Progenitor cell of endocrine pancreas (in vitro differentiated cells): ENCODE measurements around the gene LRMDA. TPM values are rescaled to one million over a fixed set of nuclear protein-coding genes. Genes with fewer than 3 reads are reported as not detected.

Source experiments
- DNase-seq: peaks from one replicate; pipeline ENCODE4 v3.0.0; 2021; ENCODE audit warnings: low spot score; ENCODE audit not compliant: unreplicated experiment
- H3K27ac Mint-ChIP-seq: 2 replicates; pipeline ENCODE4 v1.8.0; 2021; ENCODE audit warnings: mild to moderate bottlenecking, moderate library complexity, mixed read lengths
- H3K27me3 Mint-ChIP-seq: 2 replicates; pipeline ENCODE4 v1.8.0; 2021; ENCODE audit warnings: mixed read lengths
- H3K36me3 Mint-ChIP-seq: 2 replicates; pipeline ENCODE4 v1.8.0; 2022; ENCODE audit warnings: mixed read lengths; ENCODE audit not compliant: insufficient read depth
- H3K4me1 Mint-ChIP-seq: 2 replicates; pipeline ENCODE4 v1.8.0; 2021; ENCODE audit warnings: low read depth, mixed read lengths
- H3K4me3 Mint-ChIP-seq: 2 replicates; pipeline ENCODE4 v1.8.0; 2021; ENCODE audit warnings: low read depth, mild to moderate bottlenecking, moderate library complexity, mixed read lengths
- H3K9me3 Mint-ChIP-seq: 2 replicates; pipeline ENCODE4 v1.8.0; 2021; ENCODE audit warnings: low read depth, mixed read lengths
- CTCF ChIP-seq: fragments of 200-600 bp; sonication (generic); IDR thresholded peaks from one replicate; pipeline ENCODE4 v1.5.0; 2021; ENCODE audit warnings: antibody characterized with exemption, mild to moderate bottlenecking; ENCODE audit not compliant: unreplicated experiment
- total RNA-seq: library from RNA; stranded (reverse); gene quantifications from 2 replicates; pipeline ENCODE4 v1.2.1, GENCODE V29; 2021

Gene LRMDA
- total RNA-seq, 1 donor from 2014 or later, result 6.5 TPM

GRCh38 chr10:76454506-76455140 is 1023.2 kb downstream of the LRMDA start:
- no peak for TF ChIP-seq CTCF
- peaks cover 7% of the 10 kb centered on the region for H3K9me3 Mint-ChIP-seq
- DNase-seq, result no peak

GRCh38 chr10:76456197-76456596 is 1024.8 kb downstream of the LRMDA start:
- Mint-ChIP-seq H3K4me1 (no peaks in the 10 kb centered on the region), H3K27ac (no peak overlapping the region), H3K27me3 (no peaks in the 10 kb centered on the region), H3K9me3 (peaks cover 7% of the 10 kb centered on the region), H3K36me3 (no peaks in the 10 kb centered on the region), H3K4me3 (no peak overlapping the region)
- no peak for TF ChIP-seq CTCF
- DNase-seq, result no peak

More at GRCh38 chr10:76454506-76455140, 1023.2 kb downstream of the LRMDA start:
- no peaks in the 10 kb centered on the region for H3K27me3 Mint-ChIP-seq
- no peaks in the 10 kb centered on the region for H3K4me1 Mint-ChIP-seq
- H3K36me3 Mint-ChIP-seq, result no peaks in the 10 kb centered on the region
- H3K4me3 Mint-ChIP-seq, result no peak overlapping the region
- H3K27ac Mint-ChIP-seq, result no peak overlapping the region

GRCh38 chr10:76459016-76459730 is 1027.7 kb downstream of the LRMDA start:
- Mint-ChIP-seq H3K27me3 (no peaks in the 10 kb centered on the region), H3K4me3 (no peak overlapping the region), H3K27ac (no peak overlapping the region), H3K9me3 (peaks cover 7% of the 10 kb centered on the region), H3K4me1 (no peaks in the 10 kb centered on the region), H3K36me3 (no peaks in the 10 kb centered on the region)
- TF ChIP-seq CTCF, result no peak
- no peak for DNase-seq

GRCh38 chr10:76461024-76461423 is 1029.6 kb downstream of the LRMDA start:
- H3K4me3 Mint-ChIP-seq, result no peak overlapping the region
- no peak for DNase-seq
- no peak for TF ChIP-seq CTCF
- peaks cover 7% of the 10 kb centered on the region for H3K9me3 Mint-ChIP-seq
- no peaks in the 10 kb centered on the region for H3K4me1 Mint-ChIP-seq
- H3K27me3 Mint-ChIP-seq, result peaks cover 3% of the 10 kb centered on the region
- no peak overlapping the region for H3K27ac Mint-ChIP-seq
- no peaks in the 10 kb centered on the region for H3K36me3 Mint-ChIP-seq

GRCh38 chr10:76463111-76463510 is 1031.7 kb downstream of the LRMDA start:
- no peak overlapping the region for H3K27ac Mint-ChIP-seq
- TF ChIP-seq CTCF, result no peak
- no peak overlapping the region for H3K4me3 Mint-ChIP-seq
- no peaks in the 10 kb centered on the region for H3K36me3 Mint-ChIP-seq
- H3K4me1 Mint-ChIP-seq, result no peaks in the 10 kb centered on the region
- no peak for DNase-seq
- no peaks in the 10 kb centered on the region for H3K9me3 Mint-ChIP-seq
- peaks cover 3% of the 10 kb centered on the region for H3K27me3 Mint-ChIP-seq
